PFSK-1 (cell line): ENCODE data around the gene NFE2.

Source experiments
- FOXP2 ChIP-seq: optimal IDR thresholded peaks from 2 replicates; pipeline ENCODE3; 2011; ENCODE audit warnings: borderline replicate concordance, control low read depth, inconsistent platforms; ENCODE audit not compliant: insufficient read depth; ENCODE audit errors: extremely low read length, extremely low read depth
- POLR2AphosphoS5 ChIP-seq: IDR thresholded peaks from 2 replicates; pipeline ENCODE4 v1.6.1; 2012; ENCODE audit warnings: low read depth, mild to moderate bottlenecking, control low read depth, low read length, moderate library complexity
- SIN3A ChIP-seq: IDR thresholded peaks from 2 replicates; pipeline ENCODE4 v1.6.1; 2012; ENCODE audit warnings: mild to moderate bottlenecking, low read length, moderate library complexity, borderline replicate concordance; ENCODE audit not compliant: insufficient read depth
- TAF1 ChIP-seq: IDR thresholded peaks from 2 replicates; pipeline ENCODE4 v1.6.1; 2012; ENCODE audit warnings: low read length, control low read depth, borderline replicate concordance; ENCODE audit not compliant: insufficient read depth
- TF ChIP-seq, protein P1 (sequence below), 2 experiments: IDR thresholded peaks; 2 replicates each; pipeline versions ENCODE4 v1.6.1 to v1.8.0; 2011 to 2012; ENCODE audit warnings: low read depth in 2 of 2, low read length in 2 of 2, control low read depth in 1 of 2, inconsistent platforms in 1 of 2, mild to moderate bottlenecking in 1 of 2, moderate library complexity in 1 of 2; ENCODE audit not compliant: insufficient read depth in 1 of 2

NFE2 gene

DNA sequence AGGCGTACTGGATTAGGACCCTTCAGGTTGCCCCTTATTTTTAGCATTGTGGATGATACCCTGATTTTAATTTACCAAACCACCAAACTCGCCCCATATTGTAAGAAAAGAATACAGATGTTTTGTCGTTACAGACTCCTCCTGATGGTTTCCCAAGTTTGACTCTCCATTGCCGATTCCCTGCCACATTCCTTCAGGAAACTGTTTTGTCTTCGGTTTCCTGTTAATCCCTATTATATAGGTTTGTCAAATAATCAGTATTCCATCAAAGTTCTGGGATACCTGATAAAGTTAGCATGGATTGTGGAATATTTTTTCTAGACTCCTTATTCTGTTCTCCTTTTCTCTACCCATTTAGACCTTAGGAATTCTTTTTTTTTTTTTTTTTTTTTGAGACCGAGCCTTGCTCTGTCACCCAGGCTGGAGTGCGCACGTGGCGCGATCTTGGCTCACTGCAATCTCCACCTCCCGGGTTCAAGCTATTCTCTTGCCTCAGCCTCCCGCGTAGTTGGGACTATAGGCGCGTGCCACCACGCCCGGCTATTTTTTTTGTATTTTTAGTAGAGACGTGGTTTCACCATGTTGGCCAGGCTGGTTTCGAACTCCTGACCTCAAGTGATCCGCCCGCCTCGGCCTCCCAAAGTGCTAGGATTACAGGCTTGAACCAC, 24.8 kb upstream of the NFE2 start:
- peak; percentile 47; the same call in 1 of the 2 replicates for TF ChIP-seq POLR2AphosphoS5

DNA sequence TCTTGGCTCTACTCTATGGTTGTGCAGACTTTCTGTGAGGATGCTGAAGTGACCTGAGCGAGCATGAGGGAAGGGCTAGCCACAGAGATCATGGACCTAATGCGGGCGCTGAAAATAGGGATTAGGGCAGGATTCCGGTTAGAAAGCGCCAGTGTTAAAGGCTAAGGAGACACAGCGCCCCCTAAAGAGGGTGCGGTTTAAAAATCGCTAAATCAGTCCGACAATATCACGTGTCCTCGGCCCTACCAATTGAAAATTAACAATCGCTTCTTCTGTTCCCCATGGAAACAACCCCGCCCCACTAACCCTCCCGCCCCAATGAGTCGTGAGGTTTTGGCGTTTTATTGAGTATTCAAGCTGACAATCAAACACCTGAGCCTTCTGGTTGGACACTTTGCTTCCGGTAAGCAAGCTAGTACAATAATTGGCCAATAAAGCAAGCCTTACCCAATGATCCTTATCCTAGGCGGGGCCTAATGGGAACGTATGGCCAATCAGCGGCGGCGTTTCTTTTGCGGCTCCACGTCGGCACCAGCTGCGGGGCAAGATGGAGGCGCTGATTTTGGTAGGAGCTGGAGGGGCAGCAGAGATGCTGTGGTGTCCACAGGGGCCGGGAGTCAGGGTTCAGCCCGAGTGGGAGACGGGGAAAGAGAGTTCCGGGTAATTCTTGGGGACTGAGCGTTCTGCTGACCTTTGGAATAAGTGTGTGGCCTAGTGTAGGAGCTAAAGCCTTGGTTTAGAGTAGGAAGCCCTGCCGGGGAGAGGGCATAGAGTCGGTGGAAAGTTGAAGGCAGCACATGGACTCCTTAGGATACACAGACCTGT, 24.0 kb upstream of the NFE2 start, which contains the start of gene COPZ1:
Gene COPZ1 (plus strand): TSS at position 515 of the 825 bp plus-strand sequence. CDS start 33 bp downstream, at position 548.
- TF ChIP-seq FOXP2, result no peak
- TF ChIP-seq, protein P1, sequence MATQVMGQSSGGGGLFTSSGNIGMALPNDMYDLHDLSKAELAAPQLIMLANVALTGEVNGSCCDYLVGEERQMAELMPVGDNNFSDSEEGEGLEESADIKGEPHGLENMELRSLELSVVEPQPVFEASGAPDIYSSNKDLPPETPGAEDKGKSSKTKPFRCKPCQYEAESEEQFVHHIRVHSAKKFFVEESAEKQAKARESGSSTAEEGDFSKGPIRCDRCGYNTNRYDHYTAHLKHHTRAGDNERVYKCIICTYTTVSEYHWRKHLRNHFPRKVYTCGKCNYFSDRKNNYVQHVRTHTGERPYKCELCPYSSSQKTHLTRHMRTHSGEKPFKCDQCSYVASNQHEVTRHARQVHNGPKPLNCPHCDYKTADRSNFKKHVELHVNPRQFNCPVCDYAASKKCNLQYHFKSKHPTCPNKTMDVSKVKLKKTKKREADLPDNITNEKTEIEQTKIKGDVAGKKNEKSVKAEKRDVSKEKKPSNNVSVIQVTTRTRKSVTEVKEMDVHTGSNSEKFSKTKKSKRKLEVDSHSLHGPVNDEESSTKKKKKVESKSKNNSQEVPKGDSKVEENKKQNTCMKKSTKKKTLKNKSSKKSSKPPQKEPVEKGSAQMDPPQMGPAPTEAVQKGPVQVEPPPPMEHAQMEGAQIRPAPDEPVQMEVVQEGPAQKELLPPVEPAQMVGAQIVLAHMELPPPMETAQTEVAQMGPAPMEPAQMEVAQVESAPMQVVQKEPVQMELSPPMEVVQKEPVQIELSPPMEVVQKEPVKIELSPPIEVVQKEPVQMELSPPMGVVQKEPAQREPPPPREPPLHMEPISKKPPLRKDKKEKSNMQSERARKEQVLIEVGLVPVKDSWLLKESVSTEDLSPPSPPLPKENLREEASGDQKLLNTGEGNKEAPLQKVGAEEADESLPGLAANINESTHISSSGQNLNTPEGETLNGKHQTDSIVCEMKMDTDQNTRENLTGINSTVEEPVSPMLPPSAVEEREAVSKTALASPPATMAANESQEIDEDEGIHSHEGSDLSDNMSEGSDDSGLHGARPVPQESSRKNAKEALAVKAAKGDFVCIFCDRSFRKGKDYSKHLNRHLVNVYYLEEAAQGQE (IDR thresholded peaks at IDR 0.05; ENCODE audit: insufficient read depth in 1 of 2, low read depth in 2 of 2, low read length in 2 of 2), result peak in 1 of 2 experiments; percentile 42; a peak in 2 of 4 replicates
- TF ChIP-seq SIN3A, result 0 out of 2 replicates have a peak, but pooled peaks have one; percentile 51
- TF ChIP-seq TAF1, result peak; percentile 95
- TF ChIP-seq POLR2AphosphoS5, result peak; percentile 86

DNA sequence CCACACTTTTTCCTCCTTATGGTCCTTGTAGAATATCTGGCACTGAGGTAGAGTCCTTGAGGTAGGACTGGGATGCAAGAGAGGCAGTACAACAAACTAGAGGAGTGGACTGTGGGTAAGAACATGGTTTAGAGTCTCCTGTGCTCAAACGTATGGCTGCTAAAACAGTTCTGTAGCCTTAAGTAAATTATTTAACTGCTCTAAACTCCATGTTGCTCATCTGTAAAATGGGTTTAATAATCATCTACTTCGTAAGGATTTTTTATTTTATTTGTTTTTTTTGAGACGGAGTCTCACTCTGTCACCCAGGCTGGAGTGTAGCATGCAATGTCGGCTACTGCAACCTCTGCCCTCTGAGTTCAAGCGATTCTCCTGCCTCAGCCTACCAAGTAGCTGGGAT, 20.5 kb upstream of the NFE2 start:
- TF ChIP-seq TAF1 (no peak), SIN3A (no peak), FOXP2 (no peak), POLR2AphosphoS5 (no peak)
- TF ChIP-seq, protein P1 (IDR thresholded peaks at IDR 0.05; ENCODE audit: insufficient read depth in 1 of 2, low read depth in 2 of 2, low read length in 2 of 2), result no peak

DNA sequence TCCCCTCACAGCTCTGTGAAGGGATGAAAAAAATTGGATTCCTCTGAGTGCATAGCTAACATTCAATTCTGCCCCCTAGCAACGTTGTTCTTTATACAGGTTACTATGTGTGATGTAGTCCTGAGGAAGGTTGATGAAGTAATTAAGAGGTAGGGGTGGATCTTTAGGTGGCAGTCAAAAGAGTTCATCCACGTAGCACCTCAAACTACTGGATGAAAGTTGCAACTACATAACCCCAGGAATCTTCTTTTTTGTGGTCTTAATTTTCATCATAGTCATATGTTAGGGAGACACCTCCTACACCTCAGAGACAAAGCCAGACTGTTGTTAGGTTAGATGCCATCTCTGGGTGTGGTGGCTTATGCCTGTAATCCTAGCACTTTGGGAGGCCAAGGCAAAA, 10.2 kb upstream of the NFE2 start:
- no peak for TF ChIP-seq FOXP2
- no peak for TF ChIP-seq SIN3A

- TF ChIP-seq POLR2AphosphoS5 (no peak), SIN3A (no peak)
Measured at GRCh38 chr12:54306925-54307741, 6.3 kb upstream of the NFE2 start.

GRCh38 chr12:54304187-54304810, 3.5 kb upstream of the NFE2 start:
- TF ChIP-seq POLR2AphosphoS5, result no peak
- TF ChIP-seq SIN3A, result no peak
- TF ChIP-seq, protein P1 (IDR thresholded peaks at IDR 0.05; ENCODE audit: insufficient read depth in 1 of 2, low read depth in 2 of 2, low read length in 2 of 2), result no peak
- no peak for TF ChIP-seq TAF1
- TF ChIP-seq FOXP2, result no peak
